IMR-90 (cell line): ENCODE data around the gene SLC50A1. TPM values are rescaled to one million over a fixed set of nuclear protein-coding genes. Genes with fewer than 3 reads are reported as not detected.

ENCODE experiments used
- ATAC-seq: fragments of 200-7000 bp; cut with Tn5 transposase; 2 replicates; pipeline ENCODE4 v1.9.1; 2020; ENCODE audit warnings: low read depth, mild to moderate bottlenecking, moderate library complexity
- BruUV-seq: library from RNA; stranded (reverse); fragments of 400-500 nt; replicated peaks from 2 replicates; lab custom pipeline; 2021; lab: Mats Ljungman, UMichigan
- CTCF ChIA-PET: fragments of 300-600 bp; formaldehyde crosslinking; extraction: SDS; loops from one replicate; lab custom pipeline; 2021; ENCODE audit warnings: antibody characterized with exemption; lab: Yijun Ruan, JAX
- POLR2A ChIA-PET: fragments of 300-600 bp; sonication (Branson Sonifier 250); formaldehyde crosslinking; loops from one replicate; lab custom pipeline; 2022; ENCODE audit warnings: antibody characterized with exemption; ENCODE audit not compliant: unreplicated experiment; lab: Charles Lee
- DNase-seq: peaks from one replicate; pipeline ENCODE4 v3.0.0; 2013
- H2AFZ ChIP-seq: replicated peaks from 2 replicates; pipeline ENCODE3; 2013; ENCODE audit warnings: low read length, mild to moderate bottlenecking; ENCODE audit not compliant: poor library complexity
- H2AK5ac ChIP-seq: 2 replicates; pipeline ENCODE4 v1.6.1; 2013; ENCODE audit warnings: low read depth, low read length, inconsistent platforms
- H2AK9ac ChIP-seq: replicated peaks from 2 replicates; pipeline ENCODE3; 2013; ENCODE audit warnings: mild to moderate bottlenecking, low read depth, low read length, moderate library complexity; ENCODE audit not compliant: poor library complexity
- H2BK120ac ChIP-seq: 2 replicates; pipeline ENCODE4 v1.6.1; 2013; ENCODE audit warnings: low read depth, low read length, inconsistent platforms
- H2BK15ac ChIP-seq: 3 replicates; pipeline ENCODE4 v1.6.1; 2013; ENCODE audit warnings: low read depth, low read length, inconsistent platforms
- H2BK20ac ChIP-seq: 2 replicates; pipeline ENCODE4 v1.6.1; 2013; ENCODE audit warnings: low read depth, mild to moderate bottlenecking, inconsistent platforms, low read length, moderate library complexity
- H2BK5ac ChIP-seq: 2 replicates; pipeline ENCODE4 v1.6.1; 2013; ENCODE audit warnings: mild to moderate bottlenecking, low read depth, low read length, inconsistent platforms; ENCODE audit not compliant: poor library complexity, severe bottlenecking
- H3K14ac ChIP-seq: replicated peaks from 2 replicates; pipeline ENCODE4 v1.6.1; 2013; ENCODE audit warnings: low read depth, low read length, inconsistent platforms
- H3K18ac ChIP-seq: 2 replicates; pipeline ENCODE4 v1.6.1; 2013; ENCODE audit warnings: low read depth, low read length, control low read depth
- H3K23ac ChIP-seq: 2 replicates; pipeline ENCODE4 v1.6.1; 2013; ENCODE audit warnings: low read depth, low read length, inconsistent platforms
- H3K27ac ChIP-seq: 2 replicates; pipeline ENCODE4 v1.5.1; 2013; ENCODE audit warnings: mild to moderate bottlenecking, control low read depth, low read length; ENCODE audit not compliant: insufficient read depth
- H3K27me3 ChIP-seq: 2 replicates; pipeline ENCODE4 v1.6.1; 2013; ENCODE audit warnings: low read length; ENCODE audit not compliant: control insufficient read depth, insufficient read depth
- H3K36me3 ChIP-seq: 2 replicates; pipeline ENCODE4 v1.6.1; 2013; ENCODE audit warnings: low read length, mixed read lengths; ENCODE audit not compliant: control insufficient read depth, insufficient read depth
- H3K4ac ChIP-seq: 2 replicates; pipeline ENCODE4 v1.6.1; 2013; ENCODE audit warnings: low read depth, low read length, inconsistent platforms
- H3K4me1 ChIP-seq: 2 replicates; pipeline ENCODE4 v1.6.1; 2013; ENCODE audit warnings: low read length, mixed read lengths; ENCODE audit not compliant: control insufficient read depth, insufficient read depth
- H3K4me2 ChIP-seq: 2 replicates; pipeline ENCODE4 v1.6.1; 2013; ENCODE audit warnings: low read depth, mild to moderate bottlenecking, control low read depth, low read length, moderate library complexity
- H3K4me3 ChIP-seq: 2 replicates; pipeline ENCODE4 v1.5.1; 2013; ENCODE audit warnings: low read depth, mild to moderate bottlenecking, control low read depth, low read length, moderate library complexity; ENCODE audit not compliant: insufficient read depth
- H3K56ac ChIP-seq: 2 replicates; pipeline ENCODE4 v1.6.1; 2013; ENCODE audit warnings: low read length, inconsistent platforms; ENCODE audit not compliant: insufficient read depth; ENCODE audit errors: extremely low read depth
- H3K79me1 ChIP-seq, 2 experiments: 2 replicates each; pipeline ENCODE4 v1.6.1; 2013; ENCODE audit warnings: low read length in 2 of 2, inconsistent platforms in 1 of 2, low read depth in 1 of 2
- H3K9ac ChIP-seq: 2 replicates; pipeline ENCODE4 v1.6.1; 2013; ENCODE audit warnings: low read depth, low read length, control low read depth
- H3K9me1 ChIP-seq: 2 replicates; pipeline ENCODE4 v1.6.1; 2013; ENCODE audit warnings: low read length, inconsistent platforms; ENCODE audit not compliant: insufficient read depth
- H3K9me3 ChIP-seq: 2 replicates; pipeline ENCODE4 v1.6.1; 2013; ENCODE audit warnings: low read length; ENCODE audit not compliant: control insufficient read depth, insufficient read depth
- H4K20me1 ChIP-seq: 2 replicates; pipeline ENCODE4 v1.6.1; 2013; ENCODE audit warnings: low read length, inconsistent platforms; ENCODE audit not compliant: insufficient read depth
- H4K5ac ChIP-seq: 2 replicates; pipeline ENCODE4 v1.6.1; 2013; ENCODE audit warnings: mild to moderate bottlenecking, low read depth, low read length, control low read depth
- H4K8ac ChIP-seq, 2 experiments: 2 replicates each; pipeline ENCODE4 v1.6.1; 2013; ENCODE audit warnings: low read depth in 2 of 2, low read length in 2 of 2, control low read depth in 1 of 2, inconsistent platforms in 1 of 2
- H4K91ac ChIP-seq: 2 replicates; pipeline ENCODE4 v1.6.1; 2013; ENCODE audit warnings: low read depth, low read length, inconsistent platforms; ENCODE audit not compliant: insufficient read depth
- BHLHE40 ChIP-seq: fragments of 150-350 bp; IDR thresholded peaks from 2 replicates; pipeline ENCODE4 v1.6.1; 2016; ENCODE audit warnings: mild to moderate bottlenecking, low read depth, low read length
- CEBPB ChIP-seq: IDR thresholded peaks from 2 replicates; pipeline ENCODE4 v1.6.1; 2012; ENCODE audit warnings: low read depth, low read length, improper control_type of control experiment
- MXI1 ChIP-seq: IDR thresholded peaks from 2 replicates; pipeline ENCODE4 v1.6.1; 2012; ENCODE audit warnings: low read depth, mild to moderate bottlenecking, low read length, moderate library complexity, borderline replicate concordance
- NFE2L2 ChIP-seq: fragments of 150-350 bp; IDR thresholded peaks from 2 replicates; pipeline ENCODE4 v1.6.1; 2016; ENCODE audit warnings: low read depth, mild to moderate bottlenecking, low read length
- POLR2A ChIP-seq: IDR thresholded peaks from 2 replicates; pipeline ENCODE4 v1.6.1; 2012; ENCODE audit warnings: mild to moderate bottlenecking, low read depth, low read length
- RFX5 ChIP-seq: IDR thresholded peaks from 2 replicates; pipeline ENCODE4 v1.8.0; 2012; ENCODE audit warnings: low read depth, mild to moderate bottlenecking, low read length, moderate library complexity
- SMC3 ChIP-seq: fragments of 150-350 bp; IDR thresholded peaks from 2 replicates; pipeline ENCODE4 v1.6.1; 2016; ENCODE audit warnings: low read depth, mild to moderate bottlenecking, antibody characterized with exemption, low read length, moderate library complexity
- WGBS, 2 experiments: methylation state at CpG; one replicate each; pipeline versions ENCODE4 v1.1.5 to v1.1.7; 2013; ENCODE audit warnings: missing lambda C conversion rate in 2 of 2; ENCODE audit not compliant: insufficient read length in 1 of 2; ENCODE audit errors: extremely low coverage in 2 of 2; 5-methylcytosine and 5-hydroxymethylcytosine counted together
- dilution Hi-C: fragments of 300-500 bp; cut with HindIII; formaldehyde crosslinking; loops from one replicate; pipeline ENCODE4 v1.14.3; 2018; ENCODE audit warnings: low sequenced_read_pairs; ENCODE audit not compliant: unreplicated experiment
- in situ Hi-C: fragments of 300-500 bp; cut with MboI; formaldehyde crosslinking; loops from 3 replicates; pipeline ENCODE4 v1.14.3; 2019; ENCODE audit warnings: low sequenced_read_pairs, inconsistent platforms, mixed read lengths
- intact Hi-C: fragments of 100-400 bp; cut with micrococcal nuclease; formaldehyde crosslinking; loops from 2 replicates; pipeline ENCODE4 v1.10.0; 2022
- polyA plus RNA-seq, 3 experiments: library from polyadenylated mRNA; depleted of rRNA; stranded (reverse); fragments of >200 nt; gene quantifications; 2 replicates each; pipeline ENCODE4 v1.2.3, GENCODE V29; 2012; ENCODE audit warnings: low replicate concordance in 1 of 3
- total RNA-seq: library from RNA; depleted of rRNA; stranded (reverse); fragments of >200 nt; gene quantifications from 2 replicates; pipeline ENCODE4 v1.2.3, GENCODE V29; 2012
- TF ChIP-seq, protein P1 (sequence below): fragments of 150-350 bp; IDR thresholded peaks from 2 replicates; pipeline ENCODE4 v1.6.1; 2016; ENCODE audit warnings: low read depth, mild to moderate bottlenecking, low read length, moderate library complexity, borderline replicate concordance

Gene SLC50A1
- total and polyA plus RNA-seq, 2 of the 4 experiments (the other 2 are of a cell fraction) = 20.6 to 20.8 TPM

DNA sequence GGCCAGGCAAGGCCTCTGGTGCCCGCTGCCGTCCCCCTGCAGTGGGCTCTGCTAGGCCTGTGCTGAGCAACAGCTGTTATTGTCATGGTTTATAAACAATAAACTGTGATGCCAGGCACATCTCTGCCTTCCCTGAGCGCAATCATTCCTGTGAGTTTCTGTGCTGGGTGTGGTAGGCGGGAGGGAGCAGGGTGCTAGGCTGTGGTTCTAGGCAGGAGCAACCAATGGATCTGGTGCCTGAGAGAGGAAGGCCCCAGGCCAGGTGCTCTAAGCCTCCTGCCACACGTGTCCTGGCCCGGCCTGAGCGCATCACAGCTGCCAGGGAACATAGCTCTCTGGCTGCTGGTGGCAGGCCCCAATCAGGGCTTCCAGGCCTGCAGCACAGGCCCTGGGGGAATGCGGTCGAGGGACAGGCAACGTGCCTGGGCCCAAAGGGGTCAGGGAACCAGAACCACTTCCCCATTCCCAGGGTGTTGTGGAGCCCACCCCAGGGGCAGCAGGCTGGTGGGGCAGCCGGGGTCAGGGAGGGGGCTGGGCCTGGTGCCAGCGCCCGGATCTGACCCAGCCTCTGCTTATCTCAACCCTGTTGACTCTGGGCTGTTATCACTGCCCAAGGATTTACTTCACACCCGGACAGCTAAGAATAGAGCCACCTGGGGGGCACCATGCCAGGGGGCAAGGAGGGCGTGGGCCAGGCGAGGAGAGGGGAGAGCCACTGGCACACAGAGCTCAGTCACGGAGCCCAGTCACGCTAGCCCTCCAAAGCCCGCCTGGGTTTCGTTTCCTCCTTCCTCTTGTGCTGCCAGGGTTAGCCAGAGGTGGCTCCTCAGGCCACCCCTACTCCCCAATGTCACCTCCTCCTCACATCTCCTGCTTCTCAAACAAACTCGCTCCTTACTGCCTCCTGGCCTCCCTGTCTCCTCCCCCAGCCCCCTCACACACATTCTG is 49.5 kb downstream of the SLC50A1 start:
- H3K9me3 ChIP-seq = no peaks in the 10 kb centered on the region
- BruUV-seq = no TSS peak
- ATAC-seq (peak; percentile 15), DNase-seq (no peak)
- no peak overlapping the region for H3K4ac ChIP-seq
- no peaks in the 10 kb centered on the region for H3K79me1 ChIP-seq
- no peak overlapping the region for H2AFZ ChIP-seq
- H3K18ac ChIP-seq = no peak overlapping the region
- no peak overlapping the region for H2AK9ac ChIP-seq
- no peak overlapping the region for H2BK15ac ChIP-seq
- H3K9ac ChIP-seq = no peak overlapping the region
- dilution Hi-C loops = no loop called here
- H3K27me3 ChIP-seq = no peaks in the 10 kb centered on the region
- H3K23ac ChIP-seq = no peak overlapping the region
- H2BK120ac ChIP-seq = no peak overlapping the region
- no peak overlapping the region for H2AK5ac ChIP-seq
- no peak overlapping the region for H2BK5ac ChIP-seq
- H3K4me3 ChIP-seq = no peak overlapping the region
- H3K4me2 ChIP-seq = no peak overlapping the region
- no peak overlapping the region for H3K27ac ChIP-seq
- in situ Hi-C loops = no loop called here
- no peak overlapping the region for H4K8ac ChIP-seq
- no peak overlapping the region for H3K14ac ChIP-seq
- 66% methylated on average over 8 of the region's 21 CpGs; no CpG with 5 or more reads in 1 of the 2 experiments for WGBS, 2 experiments
- CTCF ChIA-PET = interaction anchor here (1.2 kb wide), 1 partner anchor 8 kb away, joined by 4 read pairs; no protein-coding TSS in a partner anchor
- POLR2A ChIA-PET = no interaction called here
- peaks cover 13% of the 10 kb centered on the region for H3K36me3 ChIP-seq
- intact Hi-C loops = no loop called here
- no peaks in the 10 kb centered on the region for H4K20me1 ChIP-seq
- H2BK20ac ChIP-seq = no peak overlapping the region
- H3K56ac ChIP-seq = no peak overlapping the region
- H4K91ac ChIP-seq = no peak overlapping the region
- no peak overlapping the region for H4K5ac ChIP-seq
- no peaks in the 10 kb centered on the region for H3K4me1 ChIP-seq
- H3K9me1 ChIP-seq = no peaks in the 10 kb centered on the region
- no peak for TF ChIP-seq CEBPB
- no peak for TF ChIP-seq RFX5
- no peak for TF ChIP-seq MXI1
- no peak for TF ChIP-seq NFE2L2
- TF ChIP-seq, protein P1, sequence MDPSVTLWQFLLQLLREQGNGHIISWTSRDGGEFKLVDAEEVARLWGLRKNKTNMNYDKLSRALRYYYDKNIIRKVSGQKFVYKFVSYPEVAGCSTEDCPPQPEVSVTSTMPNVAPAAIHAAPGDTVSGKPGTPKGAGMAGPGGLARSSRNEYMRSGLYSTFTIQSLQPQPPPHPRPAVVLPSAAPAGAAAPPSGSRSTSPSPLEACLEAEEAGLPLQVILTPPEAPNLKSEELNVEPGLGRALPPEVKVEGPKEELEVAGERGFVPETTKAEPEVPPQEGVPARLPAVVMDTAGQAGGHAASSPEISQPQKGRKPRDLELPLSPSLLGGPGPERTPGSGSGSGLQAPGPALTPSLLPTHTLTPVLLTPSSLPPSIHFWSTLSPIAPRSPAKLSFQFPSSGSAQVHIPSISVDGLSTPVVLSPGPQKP = no peak
- TF ChIP-seq POLR2A = no peak
- no peak for TF ChIP-seq BHLHE40
- TF ChIP-seq SMC3 = no peak
